ENCODE data around the gene TAPBPL. TPM values are rescaled to one million over a fixed set of nuclear protein-coding genes. Genes with fewer than 3 reads are reported as not detected.

TAPBPL gene
- total and polyA plus RNA-seq, 2 of the 13 experiments (the other 11 are each of a cell fraction or from before 2014, with no cell fraction given): 10.0 to 14.5 TPM

DNA sequence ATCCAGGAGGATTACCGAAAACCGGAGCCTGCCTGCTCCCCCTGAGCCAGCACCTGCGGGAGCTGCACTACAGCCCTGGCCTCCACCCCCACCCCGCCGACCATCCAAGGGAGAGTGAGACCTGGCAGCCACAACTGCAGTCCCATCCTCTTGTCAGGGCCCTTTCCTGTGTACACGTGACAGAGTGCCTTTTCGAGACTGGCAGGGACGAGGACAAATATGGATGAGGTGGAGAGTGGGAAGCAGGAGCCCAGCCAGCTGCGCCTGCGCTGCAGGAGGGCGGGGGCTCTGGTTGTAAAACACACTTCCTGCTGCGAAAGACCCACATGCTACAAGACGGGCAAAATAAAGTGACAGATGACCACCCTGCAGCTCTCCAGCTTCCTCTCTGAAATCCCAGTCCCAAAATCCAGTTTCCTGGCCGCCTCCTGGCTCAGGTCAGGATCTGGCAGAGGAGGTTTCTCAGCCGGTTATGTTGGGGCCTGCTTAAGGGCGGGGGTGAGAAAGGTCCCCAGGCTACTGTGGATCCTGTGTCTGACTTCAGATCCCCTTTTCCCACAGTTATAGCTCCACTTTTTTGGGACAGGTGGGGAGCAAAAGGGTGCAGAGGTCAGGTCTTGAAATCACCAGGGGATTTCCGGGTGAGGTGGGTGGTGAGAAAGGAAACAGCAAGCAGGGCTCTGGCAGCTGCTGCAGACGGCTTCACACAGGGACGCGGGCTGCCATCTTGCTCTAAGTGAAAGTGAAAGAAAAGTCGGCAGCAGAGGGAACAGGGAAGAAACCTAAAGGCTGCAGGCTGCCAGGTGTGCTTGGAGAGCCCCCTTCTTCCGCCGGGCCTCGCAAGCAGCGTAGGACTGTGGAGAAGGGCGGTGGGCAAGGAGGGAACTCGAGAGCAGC is at the start of gene TAPBPL (continued):
- TF ChIP-seq, protein P1, sequence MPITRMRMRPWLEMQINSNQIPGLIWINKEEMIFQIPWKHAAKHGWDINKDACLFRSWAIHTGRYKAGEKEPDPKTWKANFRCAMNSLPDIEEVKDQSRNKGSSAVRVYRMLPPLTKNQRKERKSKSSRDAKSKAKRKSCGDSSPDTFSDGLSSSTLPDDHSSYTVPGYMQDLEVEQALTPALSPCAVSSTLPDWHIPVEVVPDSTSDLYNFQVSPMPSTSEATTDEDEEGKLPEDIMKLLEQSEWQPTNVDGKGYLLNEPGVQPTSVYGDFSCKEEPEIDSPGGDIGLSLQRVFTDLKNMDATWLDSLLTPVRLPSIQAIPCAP (CRISPR knock-in tag; IDR thresholded peaks at IDR 0.05; ENCODE audit: low read depth): 0 out of 2 replicates have a peak, but pooled peaks have one; percentile 71
- TF ChIP-seq, protein P2, sequence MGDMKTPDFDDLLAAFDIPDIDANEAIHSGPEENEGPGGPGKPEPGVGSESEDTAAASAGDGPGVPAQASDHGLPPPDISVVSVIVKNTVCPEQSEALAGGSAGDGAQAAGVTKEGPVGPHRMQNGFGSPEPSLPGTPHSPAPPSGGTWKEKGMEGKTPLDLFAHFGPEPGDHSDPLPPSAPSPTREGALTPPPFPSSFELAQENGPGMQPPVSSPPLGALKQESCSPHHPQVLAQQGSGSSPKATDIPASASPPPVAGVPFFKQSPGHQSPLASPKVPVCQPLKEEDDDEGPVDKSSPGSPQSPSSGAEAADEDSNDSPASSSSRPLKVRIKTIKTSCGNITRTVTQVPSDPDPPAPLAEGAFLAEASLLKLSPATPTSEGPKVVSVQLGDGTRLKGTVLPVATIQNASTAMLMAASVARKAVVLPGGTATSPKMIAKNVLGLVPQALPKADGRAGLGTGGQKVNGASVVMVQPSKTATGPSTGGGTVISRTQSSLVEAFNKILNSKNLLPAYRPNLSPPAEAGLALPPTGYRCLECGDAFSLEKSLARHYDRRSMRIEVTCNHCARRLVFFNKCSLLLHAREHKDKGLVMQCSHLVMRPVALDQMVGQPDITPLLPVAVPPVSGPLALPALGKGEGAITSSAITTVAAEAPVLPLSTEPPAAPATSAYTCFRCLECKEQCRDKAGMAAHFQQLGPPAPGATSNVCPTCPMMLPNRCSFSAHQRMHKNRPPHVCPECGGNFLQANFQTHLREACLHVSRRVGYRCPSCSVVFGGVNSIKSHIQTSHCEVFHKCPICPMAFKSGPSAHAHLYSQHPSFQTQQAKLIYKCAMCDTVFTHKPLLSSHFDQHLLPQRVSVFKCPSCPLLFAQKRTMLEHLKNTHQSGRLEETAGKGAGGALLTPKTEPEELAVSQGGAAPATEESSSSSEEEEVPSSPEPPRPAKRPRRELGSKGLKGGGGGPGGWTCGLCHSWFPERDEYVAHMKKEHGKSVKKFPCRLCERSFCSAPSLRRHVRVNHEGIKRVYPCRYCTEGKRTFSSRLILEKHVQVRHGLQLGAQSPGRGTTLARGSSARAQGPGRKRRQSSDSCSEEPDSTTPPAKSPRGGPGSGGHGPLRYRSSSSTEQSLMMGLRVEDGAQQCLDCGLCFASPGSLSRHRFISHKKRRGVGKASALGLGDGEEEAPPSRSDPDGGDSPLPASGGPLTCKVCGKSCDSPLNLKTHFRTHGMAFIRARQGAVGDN (CRISPR knock-in tag; IDR thresholded peaks at IDR 0.05): peak; percentile 97
- TF ChIP-seq, protein P3, sequence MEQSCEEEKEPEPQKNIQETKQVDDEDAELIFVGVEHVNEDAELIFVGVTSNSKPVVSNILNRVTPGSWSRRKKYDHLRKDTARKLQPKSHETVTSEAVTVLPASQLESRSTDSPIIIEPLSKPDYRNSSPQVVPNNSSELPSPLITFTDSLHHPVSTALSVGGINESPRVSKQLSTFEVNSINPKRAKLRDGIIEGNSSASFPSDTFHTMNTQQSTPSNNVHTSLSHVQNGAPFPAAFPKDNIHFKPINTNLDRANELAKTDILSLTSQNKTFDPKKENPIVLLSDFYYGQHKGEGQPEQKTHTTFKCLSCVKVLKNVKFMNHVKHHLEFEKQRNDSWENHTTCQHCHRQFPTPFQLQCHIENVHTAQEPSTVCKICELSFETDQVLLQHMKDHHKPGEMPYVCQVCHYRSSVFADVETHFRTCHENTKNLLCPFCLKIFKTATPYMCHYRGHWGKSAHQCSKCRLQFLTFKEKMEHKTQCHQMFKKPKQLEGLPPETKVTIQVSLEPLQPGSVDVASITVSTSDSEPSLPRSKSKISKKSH (CRISPR knock-in tag; IDR thresholded peaks at IDR 0.05; ENCODE audit: borderline replicate concordance): no peak
- TF ChIP-seq PAX8 (CRISPR knock-in tag; IDR thresholded peaks at IDR 0.05; ENCODE audit: borderline replicate concordance): no peak
- TF ChIP-seq SIN3B (IDR thresholded peaks at IDR 0.05; ENCODE audit: low read length): no peak
- no peak for TF ChIP-seq ZNF672 (CRISPR knock-in tag; IDR thresholded peaks at IDR 0.05)
- TF ChIP-seq ZNF431 (CRISPR knock-in tag; IDR thresholded peaks at IDR 0.05; ENCODE audit: borderline replicate concordance, low read depth): peak; percentile 24
- TF ChIP-seq, protein P4, sequence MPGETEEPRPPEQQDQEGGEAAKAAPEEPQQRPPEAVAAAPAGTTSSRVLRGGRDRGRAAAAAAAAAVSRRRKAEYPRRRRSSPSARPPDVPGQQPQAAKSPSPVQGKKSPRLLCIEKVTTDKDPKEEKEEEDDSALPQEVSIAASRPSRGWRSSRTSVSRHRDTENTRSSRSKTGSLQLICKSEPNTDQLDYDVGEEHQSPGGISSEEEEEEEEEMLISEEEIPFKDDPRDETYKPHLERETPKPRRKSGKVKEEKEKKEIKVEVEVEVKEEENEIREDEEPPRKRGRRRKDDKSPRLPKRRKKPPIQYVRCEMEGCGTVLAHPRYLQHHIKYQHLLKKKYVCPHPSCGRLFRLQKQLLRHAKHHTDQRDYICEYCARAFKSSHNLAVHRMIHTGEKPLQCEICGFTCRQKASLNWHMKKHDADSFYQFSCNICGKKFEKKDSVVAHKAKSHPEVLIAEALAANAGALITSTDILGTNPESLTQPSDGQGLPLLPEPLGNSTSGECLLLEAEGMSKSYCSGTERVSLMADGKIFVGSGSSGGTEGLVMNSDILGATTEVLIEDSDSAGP (CRISPR knock-in tag; IDR thresholded peaks at IDR 0.05; ENCODE audit: borderline replicate concordance): peak; percentile 78; the same call in 1 of the 2 replicates
- TF ChIP-seq SP1 (IDR thresholded peaks at IDR 0.05): no peak
- peak; percentile 37; the same call in 1 of the 2 replicates for TF ChIP-seq SP1 (CRISPR knock-in tag; IDR thresholded peaks at IDR 0.05)
- TF ChIP-seq, protein P5, sequence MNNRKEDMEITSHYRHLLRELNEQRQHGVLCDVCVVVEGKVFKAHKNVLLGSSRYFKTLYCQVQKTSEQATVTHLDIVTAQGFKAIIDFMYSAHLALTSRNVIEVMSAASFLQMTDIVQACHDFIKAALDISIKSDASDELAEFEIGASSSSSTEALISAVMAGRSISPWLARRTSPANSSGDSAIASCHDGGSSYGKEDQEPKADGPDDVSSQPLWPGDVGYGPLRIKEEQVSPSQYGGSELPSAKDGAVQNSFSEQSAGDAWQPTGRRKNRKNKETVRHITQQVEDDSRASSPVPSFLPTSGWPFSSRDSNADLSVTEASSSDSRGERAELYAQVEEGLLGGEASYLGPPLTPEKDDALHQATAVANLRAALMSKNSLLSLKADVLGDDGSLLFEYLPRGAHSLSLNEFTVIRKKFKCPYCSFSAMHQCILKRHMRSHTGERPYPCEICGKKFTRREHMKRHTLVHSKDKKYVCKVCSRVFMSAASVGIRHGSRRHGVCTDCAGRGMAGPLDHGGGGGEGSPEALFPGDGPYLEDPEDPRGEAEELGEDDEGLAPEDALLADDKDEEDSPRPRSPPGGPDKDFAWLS (CRISPR knock-in tag; IDR thresholded peaks at IDR 0.05; ENCODE audit: borderline replicate concordance): peak; percentile 69; the same call in 1 of the 2 replicates
- TF ChIP-seq MAF1 (CRISPR knock-in tag; IDR thresholded peaks at IDR 0.05; ENCODE audit: borderline replicate concordance): 0 out of 2 replicates have a peak, but pooled peaks have one; percentile 16
- no peak for TF ChIP-seq NFIB (CRISPR knock-in tag; IDR thresholded peaks at IDR 0.05; ENCODE audit: borderline replicate concordance)
- no peak for TF ChIP-seq HNRNPL (IDR thresholded peaks at IDR 0.05; ENCODE audit: low read depth, low read length)
- no peak for TF ChIP-seq ZKSCAN8 (CRISPR knock-in tag; IDR thresholded peaks at IDR 0.05; ENCODE audit: borderline replicate concordance)

All from HepG2 (cell line).